HEK293T (cell line): ENCODE results near the gene TRAT1.

Source experiments
- ARNT ChIP-seq: fragments of 450-650 bp; IDR thresholded peaks from 2 replicates; pipeline ENCODE4 v1.6.1; 2017; ENCODE audit warnings: mild to moderate bottlenecking
- ELF4 ChIP-seq: fragments of 450-650 bp; IDR thresholded peaks from 2 replicates; pipeline ENCODE4 v1.6.1; 2017; ENCODE audit warnings: antibody characterized with exemption
- FOXA1 ChIP-seq: fragments of 450-650 bp; IDR thresholded peaks from 2 replicates; pipeline ENCODE4 v1.6.1; 2016; ENCODE audit warnings: mild to moderate bottlenecking
- FOXK2 ChIP-seq: fragments of 450-650 bp; IDR thresholded peaks from 2 replicates; pipeline ENCODE4 v1.6.1; 2016; ENCODE audit warnings: mild to moderate bottlenecking
- HDGF ChIP-seq: fragments of 450-650 bp; IDR thresholded peaks from 2 replicates; pipeline ENCODE4 v1.6.1; 2017; ENCODE audit warnings: antibody characterized with exemption, borderline replicate concordance
- SP1 ChIP-seq: fragments of 450-650 bp; IDR thresholded peaks from 2 replicates; pipeline ENCODE4 v1.6.1; 2017

GRCh38 chr3:108804966-108805365, 17.6 kb upstream of the TRAT1 start:
- TF ChIP-seq FOXA1 (no peak), HDGF (no peak), ARNT (no peak), FOXK2 (no peak), ELF4 (no peak), SP1 (no peak)
